GM10266 (cell line): ENCODE measurements around the gene EXPH5.

Source experiments
- DNase-seq: peaks from one replicate; pipeline ENCODE4 v3.0.0; 2012; ENCODE audit errors: extremely low spot score
- CTCF ChIP-seq: IDR thresholded peaks from 2 replicates; pipeline ENCODE4 v1.5.1; 2012; ENCODE audit warnings: mild to moderate bottlenecking, low read depth; ENCODE audit not compliant: control insufficient read depth, insufficient read depth; ENCODE audit errors: missing control alignments

The EXPH5 gene

DNA sequence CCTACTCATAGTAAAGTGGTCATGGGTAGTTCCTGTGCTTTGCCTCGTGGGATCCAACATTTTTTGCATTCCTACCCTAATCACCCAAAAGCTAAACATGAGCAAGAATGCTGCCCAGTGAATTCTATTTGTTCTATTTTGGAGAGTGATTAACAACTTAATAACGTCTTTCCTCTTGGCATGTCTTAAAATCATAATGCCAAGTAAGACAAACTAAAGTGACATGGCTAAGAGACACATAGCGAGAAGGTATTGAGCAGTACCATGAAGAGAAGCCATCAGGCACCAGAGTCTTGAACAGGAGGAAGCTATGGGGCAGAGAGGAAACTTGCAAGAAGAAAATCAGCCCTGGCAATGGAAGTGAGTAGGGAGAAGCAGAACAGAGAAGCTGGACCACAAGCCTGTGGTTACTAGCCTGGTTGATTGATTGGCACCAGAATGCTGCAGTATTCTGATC lies 32.0 kb downstream of the EXPH5 start:
- DNase-seq = no peak
- no peak for TF ChIP-seq CTCF

DNA sequence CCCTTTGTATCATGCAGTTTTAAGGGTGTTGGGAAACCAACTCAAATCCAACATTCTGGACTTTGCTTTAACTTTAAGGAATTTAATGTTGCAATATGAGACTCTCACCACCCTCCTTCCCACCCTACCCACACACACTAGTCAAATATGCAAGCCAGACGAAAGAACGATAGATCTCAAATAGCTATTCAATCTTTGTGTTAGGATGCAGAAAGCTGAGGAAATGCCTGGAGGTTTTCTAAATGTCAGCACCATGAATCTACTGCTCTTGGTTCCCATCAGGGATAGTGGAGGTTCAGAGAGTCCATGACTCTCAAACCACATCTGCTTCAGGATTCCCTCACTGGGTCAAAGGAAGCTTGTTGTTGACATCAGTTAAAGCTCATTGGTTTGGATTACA lies 33.7 kb downstream of the EXPH5 start:
- no peak for DNase-seq
- no peak for TF ChIP-seq CTCF

DNA sequence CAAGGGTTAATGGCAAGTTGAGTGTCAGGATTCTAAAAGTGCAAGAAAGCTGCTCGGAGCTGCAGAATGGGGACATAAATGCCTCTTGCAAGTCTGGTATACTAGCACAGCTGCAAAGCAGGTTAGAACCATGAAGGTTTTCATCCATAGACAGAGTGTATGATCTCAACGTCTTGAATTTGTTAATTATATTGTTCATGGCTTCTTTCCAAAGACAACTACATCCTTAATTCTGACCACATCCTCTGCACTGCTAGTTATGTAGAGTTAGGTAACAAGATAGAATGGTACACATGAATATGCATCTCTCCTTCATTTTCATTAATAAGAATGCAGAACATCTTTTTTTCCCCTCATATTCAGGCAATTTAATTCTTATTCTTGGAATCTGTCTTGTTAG lies 34.2 kb downstream of the EXPH5 start:
- no peak for TF ChIP-seq CTCF
- DNase-seq = no peak

DNA sequence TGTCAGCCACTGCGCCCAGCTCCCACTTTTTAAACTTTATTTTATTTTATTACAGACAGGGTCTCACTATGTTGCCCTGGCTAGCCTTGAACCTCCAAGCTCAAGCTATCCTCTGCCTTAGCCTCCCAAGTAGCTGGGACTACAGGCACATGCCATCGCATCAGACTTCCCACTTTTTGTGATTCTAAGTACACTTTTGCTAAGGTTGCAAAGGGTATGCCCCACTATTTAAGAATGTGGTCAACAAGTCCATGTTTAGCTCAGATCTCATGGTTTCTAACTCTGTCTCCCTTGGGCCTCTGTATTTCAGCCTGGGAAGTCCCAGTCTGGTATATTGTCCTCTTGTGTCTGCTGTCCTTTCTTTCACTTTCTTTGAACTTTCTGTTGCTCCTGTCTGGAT lies 35.3 kb downstream of the EXPH5 start:
- TF ChIP-seq CTCF = no peak
- peak; percentile 50 for DNase-seq

DNA sequence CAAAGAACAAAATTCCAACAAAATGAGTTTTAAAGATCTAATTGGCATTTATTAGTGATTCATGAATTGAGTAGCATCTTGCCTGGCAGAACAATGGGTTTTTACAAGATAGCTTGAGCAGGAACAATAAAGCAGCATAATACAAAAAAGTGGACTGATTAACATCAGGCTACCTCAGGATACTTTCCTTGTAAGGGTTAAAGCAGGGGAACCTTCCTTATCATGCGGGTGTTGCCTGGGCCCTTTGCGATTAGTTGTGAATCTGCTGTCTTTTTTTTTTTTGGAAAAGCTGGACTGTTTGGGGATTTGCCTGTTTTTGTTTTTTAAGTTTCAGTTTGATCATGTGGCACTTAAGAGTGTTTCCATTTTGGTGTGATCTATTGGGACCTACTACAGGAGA lies 37.5 kb downstream of the EXPH5 start:
- DNase-seq = no peak
- TF ChIP-seq CTCF = no peak

DNA sequence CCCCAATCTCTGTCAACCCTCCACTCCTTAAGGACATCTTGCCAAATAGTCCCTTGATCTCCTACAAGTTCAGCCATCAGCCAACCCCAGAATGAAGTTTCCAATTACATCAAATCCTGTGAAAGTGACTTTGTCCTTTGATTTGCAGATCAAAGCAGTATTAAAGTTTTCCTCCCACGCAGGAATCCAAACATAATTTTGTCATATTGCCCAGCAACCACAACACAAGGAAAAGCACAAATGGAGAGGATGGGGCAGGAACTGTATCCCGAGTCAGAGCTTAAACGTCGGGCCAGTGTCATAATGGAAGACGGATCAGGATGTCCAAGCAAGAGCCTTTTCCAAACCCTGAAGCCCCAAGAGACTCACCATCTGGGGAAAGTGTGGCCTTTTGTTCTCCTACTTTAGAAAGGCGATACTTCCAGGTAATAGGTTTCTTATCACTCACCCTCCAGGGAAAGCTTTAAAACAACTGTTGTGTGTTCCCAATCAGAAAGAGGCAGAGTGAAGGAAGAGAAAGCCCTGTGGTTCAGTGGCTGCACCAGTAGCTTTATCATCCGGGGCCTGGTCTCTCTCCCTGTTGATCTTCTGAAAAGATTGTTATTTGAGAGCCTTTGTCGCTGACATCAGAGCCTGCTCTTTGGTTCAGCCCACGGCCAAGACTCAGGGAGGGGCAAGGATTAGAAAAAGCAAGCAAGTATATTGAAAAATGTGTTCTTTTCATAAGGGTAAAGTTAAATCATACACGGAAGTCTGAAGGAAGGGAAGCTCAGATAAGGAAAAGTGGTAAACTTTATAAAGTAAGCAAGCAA lies 41.7 kb downstream of the EXPH5 start:
- DNase-seq = no peak
- TF ChIP-seq CTCF = no peak

GRCh38 chr11:108549319-108549885 lies 44.2 kb downstream of the EXPH5 start:
- no peak for DNase-seq
- TF ChIP-seq CTCF = no peak
